ENCODE measurements around the gene CRYGN.

Gene CRYGN

DNA sequence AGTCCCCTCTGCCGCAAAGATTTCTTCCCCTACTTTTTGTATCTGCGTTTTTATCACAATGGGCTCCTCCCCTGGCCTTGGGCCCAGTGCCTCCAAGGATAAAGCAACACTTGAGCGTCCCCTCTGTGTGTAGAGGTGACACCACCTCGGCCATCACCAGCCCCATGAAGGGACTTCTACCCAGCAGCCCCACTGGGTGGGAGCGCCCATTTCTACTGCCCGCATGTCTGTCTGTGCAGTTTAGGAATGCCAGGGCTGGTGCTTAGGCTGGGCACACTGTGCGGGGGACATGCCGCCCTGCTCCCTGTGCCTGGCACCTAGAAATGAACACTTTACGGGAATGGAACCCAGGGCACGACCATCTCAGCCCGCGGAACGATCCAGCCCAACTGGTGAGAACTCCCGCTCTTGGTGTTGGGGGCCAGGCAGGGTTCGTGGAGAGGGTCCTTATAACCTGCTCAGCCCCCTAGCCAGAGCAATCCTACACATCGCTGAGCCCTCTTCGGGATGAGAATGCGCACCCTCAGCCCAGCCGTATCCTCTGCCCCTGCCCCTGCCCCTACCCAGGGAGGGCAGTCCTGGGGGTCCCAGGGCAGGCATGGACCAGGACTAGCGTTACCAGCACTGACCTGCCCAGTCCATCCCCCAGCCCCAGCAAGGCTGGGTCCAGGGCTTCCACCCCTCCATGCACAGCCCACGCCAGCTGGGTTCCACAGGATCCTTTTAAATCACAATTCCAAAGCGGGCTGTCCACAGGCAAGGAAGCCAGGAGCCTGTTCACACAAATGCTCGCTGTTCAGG is 12.8 kb downstream of the CRYGN start:
- no peak for TF ChIP-seq TAF1 (IDR thresholded peaks at IDR 0.05; ENCODE audit: borderline replicate concordance, insufficient read depth, low read length)
- TF ChIP-seq SIN3A (IDR thresholded peaks at IDR 0.05; ENCODE audit: borderline replicate concordance, insufficient read depth, low read length): no peak
- TF ChIP-seq, protein P1, sequence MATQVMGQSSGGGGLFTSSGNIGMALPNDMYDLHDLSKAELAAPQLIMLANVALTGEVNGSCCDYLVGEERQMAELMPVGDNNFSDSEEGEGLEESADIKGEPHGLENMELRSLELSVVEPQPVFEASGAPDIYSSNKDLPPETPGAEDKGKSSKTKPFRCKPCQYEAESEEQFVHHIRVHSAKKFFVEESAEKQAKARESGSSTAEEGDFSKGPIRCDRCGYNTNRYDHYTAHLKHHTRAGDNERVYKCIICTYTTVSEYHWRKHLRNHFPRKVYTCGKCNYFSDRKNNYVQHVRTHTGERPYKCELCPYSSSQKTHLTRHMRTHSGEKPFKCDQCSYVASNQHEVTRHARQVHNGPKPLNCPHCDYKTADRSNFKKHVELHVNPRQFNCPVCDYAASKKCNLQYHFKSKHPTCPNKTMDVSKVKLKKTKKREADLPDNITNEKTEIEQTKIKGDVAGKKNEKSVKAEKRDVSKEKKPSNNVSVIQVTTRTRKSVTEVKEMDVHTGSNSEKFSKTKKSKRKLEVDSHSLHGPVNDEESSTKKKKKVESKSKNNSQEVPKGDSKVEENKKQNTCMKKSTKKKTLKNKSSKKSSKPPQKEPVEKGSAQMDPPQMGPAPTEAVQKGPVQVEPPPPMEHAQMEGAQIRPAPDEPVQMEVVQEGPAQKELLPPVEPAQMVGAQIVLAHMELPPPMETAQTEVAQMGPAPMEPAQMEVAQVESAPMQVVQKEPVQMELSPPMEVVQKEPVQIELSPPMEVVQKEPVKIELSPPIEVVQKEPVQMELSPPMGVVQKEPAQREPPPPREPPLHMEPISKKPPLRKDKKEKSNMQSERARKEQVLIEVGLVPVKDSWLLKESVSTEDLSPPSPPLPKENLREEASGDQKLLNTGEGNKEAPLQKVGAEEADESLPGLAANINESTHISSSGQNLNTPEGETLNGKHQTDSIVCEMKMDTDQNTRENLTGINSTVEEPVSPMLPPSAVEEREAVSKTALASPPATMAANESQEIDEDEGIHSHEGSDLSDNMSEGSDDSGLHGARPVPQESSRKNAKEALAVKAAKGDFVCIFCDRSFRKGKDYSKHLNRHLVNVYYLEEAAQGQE (IDR thresholded peaks at IDR 0.05; ENCODE audit: insufficient read depth in 1 of 2, low read depth in 2 of 2, low read length in 2 of 2): no peak
- TF ChIP-seq POLR2AphosphoS5 (IDR thresholded peaks at IDR 0.05; ENCODE audit: low read depth, low read length): no peak
- TF ChIP-seq FOXP2 (optimal IDR thresholded peaks at IDR 0.05; ENCODE audit: borderline replicate concordance, extremely low read depth, extremely low read length, insufficient read depth): no peak

DNA sequence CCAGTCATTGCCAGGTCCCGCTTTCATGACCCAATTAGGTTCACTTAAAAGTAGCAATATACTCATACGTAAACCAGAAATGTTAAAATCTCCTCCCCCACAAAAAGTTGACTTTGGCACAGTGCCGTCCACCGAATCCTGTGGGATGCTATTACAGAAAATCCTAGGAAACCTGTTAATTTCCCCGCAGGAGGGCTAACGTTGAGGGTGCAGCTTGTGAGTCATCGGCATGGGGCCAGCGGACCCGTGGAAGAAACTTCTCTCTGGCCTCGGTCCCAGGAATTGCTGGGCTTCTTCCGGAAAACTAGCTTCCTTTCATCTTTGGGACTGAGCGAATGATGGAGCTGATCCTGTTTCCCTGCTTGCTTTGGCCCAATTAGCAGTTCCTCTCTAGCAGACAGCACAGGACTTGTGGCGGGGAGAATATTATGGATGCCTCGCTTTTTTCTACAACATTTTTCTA is 13.5 kb downstream of the CRYGN start:
- TF ChIP-seq FOXP2 (optimal IDR thresholded peaks at IDR 0.05; ENCODE audit: borderline replicate concordance, extremely low read depth, extremely low read length, insufficient read depth) (peak; percentile 14), POLR2AphosphoS5 (IDR thresholded peaks at IDR 0.05; ENCODE audit: low read depth, low read length) (no peak)
- TF ChIP-seq, protein P1 (IDR thresholded peaks at IDR 0.05; ENCODE audit: insufficient read depth in 1 of 2, low read depth in 2 of 2, low read length in 2 of 2): 0 out of 4 replicates have a peak, but pooled peaks of 1 of the 2 experiments have one; percentile 28

- TF ChIP-seq, protein P1 (IDR thresholded peaks at IDR 0.05; ENCODE audit: insufficient read depth in 1 of 2, low read depth in 2 of 2, low read length in 2 of 2): no peak
- no peak for TF ChIP-seq FOXP2 (optimal IDR thresholded peaks at IDR 0.05; ENCODE audit: borderline replicate concordance, extremely low read depth, extremely low read length, insufficient read depth)
- TF ChIP-seq TAF1 (IDR thresholded peaks at IDR 0.05; ENCODE audit: borderline replicate concordance, insufficient read depth, low read length): no peak
These were observed 14.1 kb downstream of the CRYGN start for GRCh38 chr7:151425670-151426440.

- no peak for TF ChIP-seq POLR2AphosphoS5 (IDR thresholded peaks at IDR 0.05; ENCODE audit: low read depth, low read length)
- no peak for TF ChIP-seq SIN3A (IDR thresholded peaks at IDR 0.05; ENCODE audit: borderline replicate concordance, insufficient read depth, low read length)
- TF ChIP-seq, protein P1 (IDR thresholded peaks at IDR 0.05; ENCODE audit: insufficient read depth in 1 of 2, low read depth in 2 of 2, low read length in 2 of 2): no peak
- TF ChIP-seq TAF1 (IDR thresholded peaks at IDR 0.05; ENCODE audit: borderline replicate concordance, insufficient read depth, low read length): no peak
- TF ChIP-seq FOXP2 (optimal IDR thresholded peaks at IDR 0.05; ENCODE audit: borderline replicate concordance, extremely low read depth, extremely low read length, insufficient read depth): no peak
These were observed 15.1 kb downstream of the CRYGN start for GRCh38 chr7:151424799-151425198.
